ENCODE measurements around the gene DUSP1.

Gene DUSP1

GRCh38 chr5:172744123-172745104, 26.6 kb downstream of the DUSP1 start:
- no peak for DNase-seq

GRCh38 chr5:172743112-172743959, 27.7 kb downstream of the DUSP1 start:
- DNase-seq, result no peak

GRCh38 chr5:172741206-172741582, 29.8 kb downstream of the DUSP1 start:
- no peak for DNase-seq

- DNase-seq, result no peak
Measured at GRCh38 chr5:172740428-172741205, 30.4 kb downstream of the DUSP1 start.

- DNase-seq, result no peak
Measured at GRCh38 chr5:172739375-172739774, 31.6 kb downstream of the DUSP1 start.

GRCh38 chr5:172736508-172737135, 34.4 kb downstream of the DUSP1 start:
- no peak for DNase-seq

- no peak for DNase-seq
Measured at GRCh38 chr5:172735141-172735831, 35.7 kb downstream of the DUSP1 start.

GRCh38 chr5:172733974-172734346, 37.0 kb downstream of the DUSP1 start:
- DNase-seq, result no peak

GRCh38 chr5:172733131-172733973, 37.6 kb downstream of the DUSP1 start:
- peak; percentile 63 for DNase-seq

GRCh38 chr5:172732201-172732865, 38.7 kb downstream of the DUSP1 start:
- DNase-seq, result no peak

GRCh38 chr5:172731680-172732074, 39.3 kb downstream of the DUSP1 start:
- DNase-seq, result no peak

GRCh38 chr5:172730981-172731679, 39.9 kb downstream of the DUSP1 start:
- DNase-seq, result no peak

GRCh38 chr5:172730222-172730621, 40.8 kb downstream of the DUSP1 start:
- DNase-seq, result no peak

- no peak for DNase-seq
Measured at GRCh38 chr5:172729588-172729987, 41.4 kb downstream of the DUSP1 start.

- no peak for DNase-seq
Measured at GRCh38 chr5:172728481-172729241, 42.3 kb downstream of the DUSP1 start.

- DNase-seq, result no peak
Measured at GRCh38 chr5:172727551-172727950, 43.4 kb downstream of the DUSP1 start.

GRCh38 chr5:172726966-172727365, 44.0 kb downstream of the DUSP1 start:
- no peak for DNase-seq

GRCh38 chr5:172725785-172726184, 45.2 kb downstream of the DUSP1 start:
- no peak for DNase-seq

Measured in right kidney (tissue), 1 donor.